Measurements from ENCODE around the gene MAGEB1. TPM values are rescaled to one million over a fixed set of nuclear protein-coding genes. Genes with fewer than 3 reads are reported as not detected.

MAGEB1 gene
- polyA plus RNA-seq, 4 donors, result not detected

- DNase-seq (ENCODE audit: low read depth in 4 of 4, low spot score in 3 of 4), result no peak
These were observed 49.7 kb downstream of the MAGEB1 start for GRCh38 chrX:30296408-30297254.

DNA sequence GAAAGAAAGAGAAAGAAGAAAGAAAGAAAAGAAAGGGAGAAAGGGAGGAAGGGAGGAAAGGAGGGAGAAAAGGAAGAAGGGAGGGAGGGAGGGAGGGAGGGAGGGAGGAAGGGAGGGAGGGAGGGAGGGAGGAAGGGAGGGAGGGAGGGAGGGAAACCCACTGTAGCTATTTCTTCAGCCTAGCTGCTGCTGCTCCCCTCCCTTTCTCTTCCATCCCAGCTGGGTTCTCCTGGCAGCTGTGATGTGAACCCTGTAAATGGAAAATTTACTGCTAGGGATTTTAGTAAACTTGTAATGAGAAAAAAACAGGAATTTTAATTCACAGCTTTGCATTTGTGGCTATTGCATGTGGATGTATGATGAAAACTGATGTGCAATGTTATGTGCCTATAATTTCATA, 54.3 kb downstream of the MAGEB1 start:
- DNase-seq (ENCODE audit: low read depth in 4 of 4, low spot score in 3 of 4), result no peak

Other genes starting within 250 kb of the MAGEB1 start
- not detected for gene MAGEB2, start 31.6 kb upstream of the MAGEB1 start, polyA plus RNA-seq (ENCODE audit: insufficient read length in 4 of 4)
- not detected for gene MAGEB3, start 16.5 kb upstream of the MAGEB1 start, polyA plus RNA-seq (ENCODE audit: insufficient read length in 4 of 4)
- not detected for gene MAGEB4, start 5.1 kb upstream of the MAGEB1 start, polyA plus RNA-seq (ENCODE audit: insufficient read length in 4 of 4)
- under 1 TPM; 0.10 to 0.42 (median 0.16) TPM for gene NR0B1, start 62.2 kb downstream of the MAGEB1 start, polyA plus RNA-seq (ENCODE audit: insufficient read length in 4 of 4)